ENCODE data around the gene MACF1. TPM values are rescaled to one million over a fixed set of nuclear protein-coding genes. Genes with fewer than 3 reads are reported as not detected.

MACF1 gene
- total RNA-seq, 4 donors from 2014 or later: 421 to 942 (median 545) TPM

DNA sequence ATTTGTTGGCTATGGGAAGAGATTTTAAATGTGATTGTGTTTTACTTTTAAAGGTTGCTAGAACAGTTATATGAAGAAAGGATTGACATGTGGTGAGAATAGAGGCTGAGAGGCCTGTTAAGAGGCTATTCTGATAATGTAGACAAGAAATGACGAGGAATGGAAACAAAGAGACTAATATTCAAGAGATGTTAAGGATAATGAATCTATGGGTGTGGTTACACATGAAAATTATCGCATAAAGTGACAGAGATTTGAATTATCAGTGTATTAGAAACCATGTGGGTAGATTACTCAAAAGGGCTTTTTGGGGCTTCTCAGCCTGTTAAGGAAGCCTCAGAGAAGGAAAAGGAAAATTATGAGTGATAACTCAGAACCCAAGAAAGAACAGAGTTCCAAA lies 120.4 kb downstream of the MACF1 start:
- Histone ChIP-seq H3K36me3 (peaks cover 96% of the 10 kb centered on the region), H3K9me3 (no peaks in the 10 kb centered on the region), H3K27ac (no peak overlapping the region), H3K27me3 (no peaks in the 10 kb centered on the region), H3K4me3 (no peak overlapping the region), H3K4me1 (no peaks in the 10 kb centered on the region)
- no peak for TF ChIP-seq EP300 (IDR thresholded peaks at IDR 0.05)
- WGBS: 83% methylated on average over 2 of the region's 2 CpGs
- no peak for DNase-seq (ENCODE audit: low spot score in 2 of 2)

DNA sequence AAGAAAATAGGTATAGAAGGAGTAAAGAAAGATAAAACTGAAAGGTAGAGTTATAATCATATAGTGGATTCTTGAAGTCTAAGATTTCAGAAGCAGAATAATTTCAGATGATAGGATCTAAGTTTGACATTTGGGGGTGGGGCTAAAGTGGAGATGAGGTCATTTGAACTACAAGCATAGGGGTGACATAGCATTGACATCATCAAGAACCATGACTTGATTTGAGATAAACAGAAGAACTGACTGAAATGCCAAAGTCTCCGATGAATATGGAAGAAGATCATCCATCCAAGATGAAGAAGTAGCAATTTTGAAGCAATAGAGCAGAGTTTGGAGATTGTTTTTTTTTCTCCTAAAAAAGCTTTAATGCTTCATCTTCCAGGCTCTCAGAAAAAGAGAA lies 122.3 kb downstream of the MACF1 start:
- no peak for DNase-seq (ENCODE audit: low spot score in 2 of 2)
- no peak overlapping the region for H3K27ac ChIP-seq
- H3K4me3 ChIP-seq: no peak overlapping the region
- no peaks in the 10 kb centered on the region for H3K9me3 ChIP-seq
- 98% methylated on average over 1 of the region's 1 CpG for WGBS
- H3K36me3 ChIP-seq: peaks cover 96% of the 10 kb centered on the region
- no peaks in the 10 kb centered on the region for H3K27me3 ChIP-seq
- H3K4me1 ChIP-seq: no peaks in the 10 kb centered on the region
- TF ChIP-seq EP300 (IDR thresholded peaks at IDR 0.05) (no peak), CTCF (IDR thresholded peaks at IDR 0.05) (no peak), POLR2A (IDR thresholded peaks at IDR 0.05) (no peak), POLR2AphosphoS5 (IDR thresholded peaks at IDR 0.05) (no peak)

DNA sequence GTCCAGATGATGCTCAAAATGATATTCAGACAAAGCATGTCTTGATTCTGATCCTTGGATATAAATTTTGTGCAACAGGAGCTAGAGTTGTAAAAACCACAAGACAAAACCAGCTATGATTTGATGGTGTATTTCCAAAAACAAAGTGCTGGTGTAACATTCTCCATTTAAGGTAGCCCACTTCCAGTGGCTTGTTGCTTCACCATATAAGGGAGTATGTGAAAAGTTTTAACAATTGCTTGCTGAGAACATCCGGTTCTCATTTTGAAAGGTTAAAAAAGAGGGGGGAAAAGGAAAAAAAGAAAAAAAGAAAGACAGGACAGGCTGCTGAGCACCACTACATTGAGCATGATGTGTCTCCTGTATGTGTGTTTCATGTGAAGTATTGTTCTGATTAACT lies 123.6 kb downstream of the MACF1 start:
- H3K9me3 ChIP-seq: no peaks in the 10 kb centered on the region
- no peak overlapping the region for H3K27ac ChIP-seq
- H3K4me1 ChIP-seq: no peaks in the 10 kb centered on the region
- peaks cover 96% of the 10 kb centered on the region for H3K36me3 ChIP-seq
- no peak overlapping the region for H3K4me3 ChIP-seq
- 76% methylated on average over 1 of the region's 1 CpG for WGBS
- no peaks in the 10 kb centered on the region for H3K27me3 ChIP-seq
- no peak for DNase-seq (ENCODE audit: low spot score in 2 of 2)
- TF ChIP-seq POLR2AphosphoS5 (IDR thresholded peaks at IDR 0.05): no peak
- no peak for TF ChIP-seq CTCF (IDR thresholded peaks at IDR 0.05)
- TF ChIP-seq POLR2A (IDR thresholded peaks at IDR 0.05): no peak
- no peak for TF ChIP-seq EP300 (IDR thresholded peaks at IDR 0.05)

DNA sequence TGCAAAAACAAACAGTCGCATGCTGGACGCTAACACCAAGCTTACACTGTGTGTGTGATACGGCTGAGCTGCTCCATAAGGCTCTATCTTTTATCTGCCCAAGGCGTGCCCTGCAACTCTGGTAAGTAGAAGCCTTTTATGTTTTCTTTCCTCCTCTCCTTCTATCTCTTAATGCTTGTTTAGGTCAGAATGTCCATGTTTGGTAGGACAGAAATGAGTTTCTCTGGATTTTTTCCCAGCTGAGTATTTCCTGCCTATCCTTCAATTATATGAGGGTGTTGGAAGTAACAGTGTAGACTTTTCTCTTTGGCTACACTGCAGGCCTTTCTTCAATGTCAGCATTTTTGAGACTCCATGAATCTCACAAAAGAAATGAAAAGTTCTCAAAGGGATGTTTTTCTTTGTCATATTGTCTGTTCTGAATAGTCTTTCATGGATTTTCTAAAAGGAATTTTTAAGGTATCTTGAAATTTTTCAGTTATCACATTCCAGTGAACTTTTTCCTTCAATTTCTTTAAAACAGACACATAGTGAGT lies 124.2 kb downstream of the MACF1 start:
- Histone ChIP-seq H3K9me3 (no peaks in the 10 kb centered on the region), H3K4me1 (no peaks in the 10 kb centered on the region), H3K36me3 (peaks cover 94% of the 10 kb centered on the region), H3K27ac (no peak overlapping the region), H3K27me3 (no peaks in the 10 kb centered on the region), H3K4me3 (no peak overlapping the region)
- WGBS: 86% methylated on average over 4 of the region's 4 CpGs
- TF ChIP-seq EP300 (IDR thresholded peaks at IDR 0.05) (no peak), POLR2AphosphoS5 (IDR thresholded peaks at IDR 0.05) (no peak), CTCF (IDR thresholded peaks at IDR 0.05) (no peak), POLR2A (IDR thresholded peaks at IDR 0.05) (no peak)
- no peak for DNase-seq (ENCODE audit: low spot score in 2 of 2)

DNA sequence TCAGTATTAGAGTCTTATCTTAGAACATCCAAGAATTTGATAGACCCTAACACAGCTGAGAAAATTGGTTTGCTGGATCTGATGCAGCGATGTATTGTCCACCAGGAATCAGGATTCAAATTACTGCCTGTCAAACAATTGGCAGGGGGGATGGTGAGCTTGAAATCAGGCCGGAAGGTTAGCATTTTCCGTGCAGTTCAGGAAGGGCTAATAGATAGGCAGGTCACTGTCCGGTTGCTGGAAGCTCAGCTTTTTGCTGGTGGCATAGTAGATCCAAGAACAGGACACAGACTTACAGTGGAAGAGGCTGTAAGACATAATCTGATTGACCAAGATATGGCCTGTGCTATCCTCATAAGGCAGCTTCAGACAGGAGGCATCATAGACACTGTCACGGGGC lies 127.2 kb downstream of the MACF1 start:
- no peak overlapping the region for H3K4me3 ChIP-seq
- TF ChIP-seq POLR2AphosphoS5 (IDR thresholded peaks at IDR 0.05): no peak
- TF ChIP-seq CTCF (IDR thresholded peaks at IDR 0.05): no peak
- no peak for TF ChIP-seq POLR2A (IDR thresholded peaks at IDR 0.05)
- TF ChIP-seq EP300 (IDR thresholded peaks at IDR 0.05): no peak
- no peaks in the 10 kb centered on the region for H3K4me1 ChIP-seq
- no peaks in the 10 kb centered on the region for H3K9me3 ChIP-seq
- no peak for DNase-seq (ENCODE audit: low spot score in 2 of 2)
- peaks cover 81% of the 10 kb centered on the region for H3K36me3 ChIP-seq
- WGBS: 90% methylated on average over 5 of the region's 5 CpGs
- no peaks in the 10 kb centered on the region for H3K27me3 ChIP-seq
- H3K27ac ChIP-seq: no peak overlapping the region

DNA sequence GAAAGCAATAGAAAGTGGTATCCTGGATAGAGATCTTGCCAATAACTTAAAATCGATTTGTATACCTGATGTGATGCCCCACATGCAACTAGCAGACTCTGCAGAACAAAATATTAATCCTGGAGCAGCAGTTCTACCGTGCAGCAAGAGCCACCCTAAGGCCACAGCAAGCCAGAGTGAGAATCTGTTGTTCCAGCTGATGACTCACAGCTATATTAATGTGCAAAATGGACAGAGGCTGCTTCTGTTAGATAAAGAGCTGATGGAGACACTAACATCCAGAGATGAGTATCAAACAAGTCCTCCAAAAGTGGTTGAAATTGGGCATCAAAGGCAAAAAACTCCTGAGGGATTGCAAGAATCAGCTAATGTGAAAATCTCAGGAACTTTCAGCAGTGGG lies 127.8 kb downstream of the MACF1 start:
- no peak for DNase-seq (ENCODE audit: low spot score in 2 of 2)
- no peak overlapping the region for H3K27ac ChIP-seq
- TF ChIP-seq EP300 (IDR thresholded peaks at IDR 0.05) (no peak), POLR2A (IDR thresholded peaks at IDR 0.05) (no peak), POLR2AphosphoS5 (IDR thresholded peaks at IDR 0.05) (no peak), CTCF (IDR thresholded peaks at IDR 0.05) (no peak)
- H3K27me3 ChIP-seq: no peaks in the 10 kb centered on the region
- H3K4me1 ChIP-seq: no peaks in the 10 kb centered on the region
- 73% methylated on average over 2 of the region's 2 CpGs for WGBS
- H3K36me3 ChIP-seq: peaks cover 81% of the 10 kb centered on the region
- no peak overlapping the region for H3K4me3 ChIP-seq
- no peaks in the 10 kb centered on the region for H3K9me3 ChIP-seq
